ENCODE data around the gene GALNTL6.

Gene GALNTL6

GRCh38 chr4:172674811-172675210 is 861.6 kb downstream of the GALNTL6 start:
- TF ChIP-seq POLR2A (IDR thresholded peaks at IDR 0.05; ENCODE audit: low read depth, low read length), result no peak
- no peak for DNase-seq (ENCODE audit: insufficient read length, low spot score)
- FAIRE-seq, result no peak

- TF ChIP-seq POLR2A (IDR thresholded peaks at IDR 0.05; ENCODE audit: low read depth, low read length), result no peak
- no peak for FAIRE-seq
- DNase-seq (ENCODE audit: insufficient read length, low spot score), result no peak
Measured at GRCh38 chr4:172675232-172675631, 862.0 kb downstream of the GALNTL6 start.

- TF ChIP-seq POLR2A (IDR thresholded peaks at IDR 0.05; ENCODE audit: low read depth, low read length), result no peak
- FAIRE-seq (no peak), DNase-seq (ENCODE audit: insufficient read length, low spot score) (no peak)
Measured at GRCh38 chr4:172680691-172681090, 867.5 kb downstream of the GALNTL6 start.

- TF ChIP-seq POLR2A (IDR thresholded peaks at IDR 0.05; ENCODE audit: low read depth, low read length), result no peak
- DNase-seq (ENCODE audit: insufficient read length, low spot score), result no peak
- FAIRE-seq, result no peak
Measured at GRCh38 chr4:172683021-172683420, 869.8 kb downstream of the GALNTL6 start.

GRCh38 chr4:172686021-172686420 is 872.8 kb downstream of the GALNTL6 start:
- no peak for TF ChIP-seq POLR2A (IDR thresholded peaks at IDR 0.05; ENCODE audit: low read depth, low read length)
- FAIRE-seq (no peak), DNase-seq (ENCODE audit: insufficient read length, low spot score) (no peak)

- no peak for DNase-seq (ENCODE audit: insufficient read length, low spot score)
Measured at GRCh38 chr4:172688534-172688933, 875.3 kb downstream of the GALNTL6 start.

GRCh38 chr4:172691552-172691951 is 878.3 kb downstream of the GALNTL6 start:
- DNase-seq (ENCODE audit: insufficient read length, low spot score) (no peak), FAIRE-seq (no peak)
- TF ChIP-seq POLR2A (IDR thresholded peaks at IDR 0.05; ENCODE audit: low read depth, low read length), result no peak

More at GRCh38 chr4:172688534-172688933, 875.3 kb downstream of the GALNTL6 start:
- FAIRE-seq, result no peak
- TF ChIP-seq POLR2A (IDR thresholded peaks at IDR 0.05; ENCODE audit: low read depth, low read length), result no peak

GRCh38 chr4:172692701-172693100 is 879.5 kb downstream of the GALNTL6 start:
- DNase-seq (ENCODE audit: insufficient read length, low spot score), result no peak
- no peak for FAIRE-seq
- no peak for TF ChIP-seq POLR2A (IDR thresholded peaks at IDR 0.05; ENCODE audit: low read depth, low read length)

GRCh38 chr4:172698256-172698655 is 885.1 kb downstream of the GALNTL6 start:
- FAIRE-seq (no peak), DNase-seq (ENCODE audit: insufficient read length, low spot score) (no peak)
- TF ChIP-seq POLR2A (IDR thresholded peaks at IDR 0.05; ENCODE audit: low read depth, low read length), result no peak

GRCh38 chr4:172705565-172705964 is 892.4 kb downstream of the GALNTL6 start:
- DNase-seq (ENCODE audit: insufficient read length, low spot score) (no peak), FAIRE-seq (no peak)
- no peak for TF ChIP-seq POLR2A (IDR thresholded peaks at IDR 0.05; ENCODE audit: low read depth, low read length)

GRCh38 chr4:172706000-172706399 is 892.8 kb downstream of the GALNTL6 start:
- no peak for DNase-seq (ENCODE audit: insufficient read length, low spot score)
- no peak for TF ChIP-seq POLR2A (IDR thresholded peaks at IDR 0.05; ENCODE audit: low read depth, low read length)
- FAIRE-seq, result no peak

GRCh38 chr4:172707622-172708021 is 894.4 kb downstream of the GALNTL6 start:
- TF ChIP-seq POLR2A (IDR thresholded peaks at IDR 0.05; ENCODE audit: low read depth, low read length), result no peak
- no peak for DNase-seq (ENCODE audit: insufficient read length, low spot score)
- no peak for FAIRE-seq

GRCh38 chr4:172708184-172708583 is 895.0 kb downstream of the GALNTL6 start:
- FAIRE-seq (no peak), DNase-seq (ENCODE audit: insufficient read length, low spot score) (no peak)
- TF ChIP-seq POLR2A (IDR thresholded peaks at IDR 0.05; ENCODE audit: low read depth, low read length), result no peak

- FAIRE-seq, result no peak
Measured at GRCh38 chr4:172709376-172709775, 896.2 kb downstream of the GALNTL6 start.

GRCh38 chr4:172716291-172716690 is 903.1 kb downstream of the GALNTL6 start:
- no peak for FAIRE-seq
- no peak for TF ChIP-seq POLR2A (IDR thresholded peaks at IDR 0.05; ENCODE audit: low read depth, low read length)
- DNase-seq (ENCODE audit: insufficient read length, low spot score), result no peak

More at GRCh38 chr4:172709376-172709775, 896.2 kb downstream of the GALNTL6 start:
- no peak for TF ChIP-seq POLR2A (IDR thresholded peaks at IDR 0.05; ENCODE audit: low read depth, low read length)
- DNase-seq (ENCODE audit: insufficient read length, low spot score), result no peak

- no peak for DNase-seq (ENCODE audit: insufficient read length, low spot score)
- no peak for FAIRE-seq
- TF ChIP-seq POLR2A (IDR thresholded peaks at IDR 0.05; ENCODE audit: low read depth, low read length), result no peak
Measured at GRCh38 chr4:172721659-172722058, 908.5 kb downstream of the GALNTL6 start.

Data from H54 (cell line).